HG02623 (cell line): ENCODE data around the gene DUOXA1.
"Not testable (repeated sequence)": the region's sequence is repeated elsewhere in the genome, so short reads cannot be mapped to it uniquely, and the experiment has no call there.

Experiments
- ATAC-seq: cut with Tn5 transposase; IDR thresholded peaks from one replicate; pipeline ENCODE4 v1.9.1; 2021; ENCODE audit warnings: moderate library complexity; ENCODE audit not compliant: unreplicated experiment

Gene DUOXA1

DNA sequence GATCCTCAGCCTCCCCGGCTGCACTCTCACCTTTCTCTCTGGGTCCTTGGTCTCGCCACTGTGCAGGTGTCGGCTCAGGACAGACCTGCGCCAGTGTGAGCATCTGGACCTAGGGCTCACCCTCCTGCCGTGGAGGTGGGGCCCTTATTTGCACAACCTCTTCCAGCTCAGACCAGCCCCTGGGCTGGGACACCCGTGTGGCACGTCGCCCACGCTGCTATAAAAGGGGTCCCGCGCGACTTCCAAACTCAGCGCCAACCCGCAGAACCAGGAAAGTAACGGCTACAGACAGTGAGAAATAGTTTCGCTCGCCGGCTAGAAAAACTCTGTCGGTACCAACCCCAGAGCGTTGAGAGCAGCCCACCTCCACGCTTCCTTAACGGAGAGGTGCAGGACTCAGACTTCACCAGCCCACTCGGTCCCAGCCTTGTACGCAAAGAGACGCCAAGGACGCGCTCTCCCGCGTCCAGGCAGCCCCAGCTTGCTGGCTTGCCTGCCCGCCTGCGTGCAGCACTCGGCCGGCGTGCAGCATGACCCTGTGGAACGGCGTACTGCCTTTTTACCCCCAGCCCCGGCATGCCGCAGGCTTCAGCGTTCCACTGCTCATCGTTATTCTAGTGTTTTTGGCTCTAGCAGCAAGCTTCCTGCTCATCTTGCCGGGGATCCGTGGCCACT is 15.5 kb downstream of the DUOXA1 start, which contains the start of the genes DUOX2 and DUOXA2:
Gene DUOX2, minus strand, starts transcription at position 97 of the 675 bp plus-strand sequence. CDS start 761 bp downstream, outside the sequence.
Gene DUOXA2, plus strand, starts transcription at position 251 of the 675 bp plus-strand sequence. Its CDS starts 280 bp downstream, at position 531.
- ATAC-seq = no peak

DNA sequence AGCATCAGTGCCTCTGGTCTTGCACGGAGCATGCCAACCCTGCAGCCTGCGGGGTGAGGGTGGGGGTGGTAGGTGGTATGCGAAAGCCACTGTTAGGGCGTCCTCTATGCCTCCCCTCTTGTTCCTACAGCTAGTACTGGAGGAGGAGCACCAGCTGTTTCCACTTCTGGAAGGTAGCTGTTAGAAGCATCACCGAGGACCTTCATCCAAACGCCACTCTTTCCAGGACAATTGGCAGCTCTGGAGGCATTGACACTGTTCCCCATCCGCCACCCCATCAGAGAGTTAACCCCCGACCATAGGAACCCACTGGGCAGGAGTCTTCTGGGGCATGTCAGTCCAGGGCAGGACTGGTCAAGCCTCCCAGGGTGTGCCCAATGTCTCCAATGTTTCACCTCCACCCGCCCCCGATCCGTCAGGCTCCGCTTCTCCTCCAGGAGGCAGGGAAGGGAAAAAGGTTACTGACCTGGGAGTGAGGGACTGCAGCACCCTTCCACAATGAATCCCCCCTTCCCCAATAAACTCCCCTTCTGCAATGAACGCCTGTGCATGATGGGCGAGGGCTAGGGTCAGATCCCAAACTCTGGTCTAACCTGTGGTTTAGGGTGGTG is 16.2 kb downstream of the DUOXA1 start:
- ATAC-seq = no peak

DNA sequence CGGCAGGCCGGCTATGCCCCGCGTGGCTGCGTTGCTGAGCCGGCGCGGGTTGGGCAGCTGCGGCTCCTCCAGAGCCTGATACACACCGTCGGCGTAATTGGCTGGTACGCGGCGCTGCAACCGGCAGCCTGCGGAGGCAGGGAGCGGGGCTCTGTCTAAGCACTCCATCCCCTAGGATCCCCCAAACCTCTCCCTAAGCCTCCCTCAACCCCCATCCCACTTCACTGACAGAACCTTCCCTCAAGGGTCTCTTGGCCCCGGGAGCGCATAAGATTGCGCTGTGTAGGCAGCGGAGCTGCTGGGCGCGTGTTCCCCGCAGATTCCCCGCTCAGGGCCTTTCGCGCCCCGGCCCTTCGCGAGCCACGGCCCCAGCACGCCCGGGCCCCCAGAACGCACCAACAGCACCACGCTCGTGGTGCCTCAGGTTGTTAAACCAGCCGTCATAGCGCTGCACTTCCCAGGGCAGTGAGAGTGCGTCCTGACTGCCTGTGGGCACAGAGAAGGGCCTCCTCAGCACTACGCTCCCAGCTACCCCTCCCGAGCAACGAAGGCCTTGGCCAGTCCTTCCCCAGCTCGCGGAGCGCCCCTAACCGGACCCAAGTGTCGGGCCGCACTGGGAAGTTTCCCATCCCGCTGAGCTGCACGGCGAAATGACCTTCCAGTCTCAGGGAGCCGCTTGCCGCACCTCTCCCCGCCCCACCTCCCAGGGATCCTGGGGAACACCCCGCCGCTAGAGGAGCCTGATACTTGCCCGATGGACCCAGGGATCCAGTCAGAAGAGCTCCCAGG is 16.9 kb downstream of the DUOXA1 start:
- no peak for ATAC-seq

- ATAC-seq = no peak
These were observed 17.5 kb downstream of the DUOXA1 start for GRCh38 chr15:45112143-45112590.

DNA sequence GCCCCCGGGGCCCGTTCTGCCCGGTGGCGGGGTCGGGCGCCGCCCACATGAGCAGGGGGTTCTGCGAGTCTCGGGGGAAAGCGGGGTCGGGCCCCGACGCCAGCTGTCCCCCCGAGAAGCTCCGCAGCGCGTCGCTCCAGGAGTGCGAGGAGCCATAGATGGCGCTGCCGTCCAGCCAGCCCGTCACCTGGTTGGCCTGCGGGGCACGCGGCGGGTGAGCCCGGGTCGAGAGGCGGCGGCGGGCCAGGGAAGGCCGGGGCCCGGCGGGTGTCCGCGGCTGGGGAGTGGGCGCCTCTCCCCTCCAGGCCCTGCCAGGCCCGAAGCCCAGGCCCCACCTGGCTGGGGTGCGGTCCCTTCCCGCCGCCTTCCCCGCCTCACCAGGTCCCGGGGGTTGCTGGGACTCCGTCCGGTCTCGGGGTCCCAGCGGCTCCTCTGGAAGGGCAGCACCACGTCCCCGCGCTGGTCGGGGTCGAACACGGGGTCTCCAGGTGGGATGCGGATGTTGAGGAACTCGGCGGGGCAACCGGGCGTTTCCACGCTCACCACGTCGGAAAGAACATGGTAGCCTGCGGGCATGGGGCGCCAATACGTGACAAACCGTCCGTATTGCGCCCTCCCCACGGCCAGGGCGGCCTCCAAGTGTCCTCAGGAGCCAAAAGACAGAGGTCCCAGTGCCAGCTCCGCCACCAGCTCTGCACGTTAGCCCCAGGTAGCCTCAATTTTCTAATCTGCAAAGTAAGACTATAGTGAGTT is 18.1 kb downstream of the DUOXA1 start:
- ATAC-seq = no peak

DNA sequence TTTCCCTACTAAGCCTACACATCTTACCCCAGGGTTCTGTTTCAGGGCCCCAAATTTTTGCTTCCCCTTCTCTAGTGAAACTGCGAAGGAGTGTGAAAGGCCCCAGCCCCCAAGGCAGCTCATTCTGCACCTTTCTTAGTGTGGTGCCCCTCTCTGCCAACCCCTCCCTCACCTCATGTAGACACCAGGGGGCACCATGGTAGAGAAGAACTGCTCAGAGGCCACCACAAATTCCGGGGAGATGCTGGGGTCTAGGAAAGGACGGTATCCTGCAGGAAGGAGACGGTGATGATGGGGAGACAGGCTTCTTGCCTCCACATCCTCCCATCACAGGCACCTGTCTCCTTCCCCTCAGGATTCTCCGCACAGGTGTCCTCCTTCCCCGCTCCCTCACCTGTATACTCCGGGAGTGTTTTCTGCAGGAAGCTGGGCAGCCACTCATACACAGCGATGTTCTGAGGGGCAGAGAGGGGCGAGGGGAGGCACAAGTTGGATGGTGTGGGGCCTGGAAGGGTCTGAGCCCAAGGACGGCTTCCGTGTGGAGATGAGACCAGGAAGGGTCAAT is 19.3 kb downstream of the DUOXA1 start:
- no peak for ATAC-seq

DNA sequence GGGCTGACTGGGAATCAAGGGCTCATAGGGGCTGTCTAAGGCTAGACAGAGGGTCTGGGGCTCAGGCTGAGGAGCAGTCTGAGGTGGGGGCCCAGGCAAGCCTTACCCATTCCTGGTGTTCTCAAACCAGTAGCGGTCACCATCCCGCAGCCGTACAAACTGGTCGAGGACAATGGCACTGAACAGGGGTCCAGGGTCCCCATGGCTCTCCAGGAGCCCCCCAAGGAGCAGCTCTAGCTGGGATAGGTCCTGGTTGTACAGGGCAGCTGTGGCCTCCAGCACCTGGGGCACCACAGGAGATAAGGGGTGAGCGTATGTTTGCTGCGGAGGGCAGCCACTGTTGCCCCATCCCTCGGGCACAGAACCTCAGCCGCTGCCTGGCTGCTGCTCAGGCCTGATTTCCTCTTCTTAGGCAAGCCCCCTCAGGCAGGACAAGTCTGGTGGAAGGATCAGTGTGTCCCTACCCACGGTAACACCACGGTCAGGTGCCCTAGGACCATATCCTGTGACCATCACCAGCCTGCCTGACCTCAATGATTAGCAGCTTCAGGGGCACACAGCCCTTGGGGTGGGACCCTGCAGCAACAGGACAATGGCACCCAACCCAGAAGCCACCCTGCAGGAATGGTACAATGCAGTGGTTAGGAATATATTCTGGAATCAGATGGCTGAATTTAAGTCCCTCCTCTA is 21.6 kb downstream of the DUOXA1 start:
- ATAC-seq = no peak

DNA sequence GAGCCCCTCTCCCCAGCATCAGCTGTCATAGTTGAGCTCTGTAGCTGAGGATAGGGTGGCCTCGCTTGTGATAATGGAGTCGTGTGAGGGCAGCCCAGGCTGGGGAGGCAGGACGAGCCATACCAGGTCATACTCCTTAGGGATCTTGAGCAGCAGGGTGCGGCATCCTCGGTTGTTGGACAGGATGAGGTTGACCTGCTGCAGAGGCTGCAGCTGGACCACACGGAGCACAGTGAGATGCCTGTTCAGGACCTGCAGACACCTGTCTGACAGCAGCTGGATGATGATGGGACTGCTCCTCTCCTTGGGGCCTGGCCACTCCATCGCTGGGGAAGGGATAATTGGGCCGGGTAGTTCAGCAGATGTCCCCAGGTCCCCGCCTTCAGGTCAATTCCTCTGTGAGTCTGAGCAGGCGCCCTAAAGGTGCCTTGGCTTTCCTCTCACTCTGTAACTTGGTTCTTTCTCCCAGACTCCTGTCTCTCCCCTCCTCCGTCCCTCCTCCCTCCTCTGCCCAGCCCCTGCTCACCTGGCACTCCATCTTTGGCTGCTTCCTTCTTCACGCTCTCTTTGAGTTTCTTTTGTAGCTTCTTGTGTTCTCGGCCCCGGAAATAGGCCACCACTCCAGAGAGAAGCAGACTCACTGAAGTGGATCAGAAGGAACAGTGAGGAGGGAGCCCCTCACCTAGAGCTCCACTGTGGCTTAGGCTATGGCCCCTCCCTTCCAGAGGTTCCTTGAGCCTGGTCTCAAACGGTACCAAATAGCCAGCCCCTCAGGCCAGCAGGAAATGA is 23.5 kb downstream of the DUOXA1 start:
- ATAC-seq = no peak

- ATAC-seq = no peak
These were observed 24.1 kb downstream of the DUOXA1 start for GRCh38 chr15:45105586-45105985.

- not testable (repeated sequence) for ATAC-seq
These were observed 25.5 kb downstream of the DUOXA1 start for GRCh38 chr15:45104170-45104569.

- ATAC-seq = no peak
These were observed 27.5 kb downstream of the DUOXA1 start for GRCh38 chr15:45102226-45102625.

DNA sequence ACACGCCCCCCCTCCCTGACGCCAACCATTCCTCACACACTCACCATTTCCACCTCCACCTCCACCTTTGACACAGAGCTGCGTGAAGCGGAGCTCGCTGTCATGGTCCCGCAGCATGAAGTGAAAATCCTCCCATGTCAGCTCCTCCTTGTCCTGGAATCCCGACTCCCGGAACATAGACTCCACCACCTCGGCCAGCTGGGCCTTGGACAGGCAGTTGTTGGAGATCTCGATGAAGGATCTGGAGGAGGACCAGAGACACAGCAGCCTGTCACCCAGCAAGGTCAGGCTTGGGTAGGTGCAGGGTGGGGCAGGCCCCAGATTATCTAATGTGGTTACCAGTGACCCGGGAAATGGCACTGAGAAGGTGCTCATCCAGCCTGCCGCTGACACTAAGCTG is 27.9 kb downstream of the DUOXA1 start:
- ATAC-seq = no peak

GRCh38 chr15:45100884-45101625 is 28.6 kb downstream of the DUOXA1 start:
- no peak for ATAC-seq

DNA sequence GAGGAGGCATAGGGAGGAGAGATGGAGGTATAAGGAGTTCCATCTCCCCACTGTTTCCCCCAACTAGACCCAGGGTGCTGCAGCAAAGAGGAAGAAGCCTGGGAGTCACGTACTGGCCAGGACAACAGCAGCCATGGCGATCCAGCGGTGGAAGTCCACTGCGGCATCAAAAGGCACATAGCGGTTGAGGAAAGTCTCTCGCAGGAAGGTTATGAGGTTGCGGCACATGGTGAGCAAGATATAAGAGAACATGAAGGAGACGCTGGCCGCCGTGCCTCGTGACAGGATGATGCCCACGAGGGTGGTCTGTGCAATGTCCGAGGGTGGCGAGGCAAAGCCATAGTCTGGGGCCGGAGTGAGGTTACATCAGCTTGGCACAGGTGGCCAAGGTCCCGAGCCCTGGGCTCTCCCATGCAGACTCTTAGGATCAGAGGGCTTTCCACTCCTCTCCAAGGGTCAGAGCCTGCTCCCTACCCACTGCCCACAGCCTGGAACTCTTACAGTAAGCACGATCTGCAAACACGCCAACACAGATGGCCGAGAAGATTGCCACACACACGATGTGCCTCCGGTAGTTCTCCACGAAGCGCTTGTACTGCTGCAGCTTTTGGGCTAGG is 30.0 kb downstream of the DUOXA1 start:
- no peak for ATAC-seq

DNA sequence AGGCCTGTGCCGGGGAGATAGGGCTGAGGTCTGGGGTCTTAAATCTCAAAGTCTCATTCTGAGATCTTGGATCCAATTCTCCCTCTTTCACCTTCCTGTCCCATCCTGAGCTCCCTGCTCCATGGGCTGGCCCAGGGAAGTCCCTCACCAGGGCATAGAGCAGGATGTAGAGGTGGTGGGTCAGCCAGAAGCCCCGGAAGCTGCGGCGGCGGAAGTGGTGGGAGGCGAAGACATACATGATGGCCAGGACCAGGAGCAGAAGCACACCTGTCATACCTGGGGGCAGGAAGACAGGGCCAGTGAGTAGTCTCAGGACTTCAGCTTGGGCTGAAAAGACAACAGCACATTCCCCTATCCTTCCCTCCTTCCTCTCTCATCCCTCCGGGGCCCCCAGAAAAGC is 32.2 kb downstream of the DUOXA1 start:
- ATAC-seq = no peak

DNA sequence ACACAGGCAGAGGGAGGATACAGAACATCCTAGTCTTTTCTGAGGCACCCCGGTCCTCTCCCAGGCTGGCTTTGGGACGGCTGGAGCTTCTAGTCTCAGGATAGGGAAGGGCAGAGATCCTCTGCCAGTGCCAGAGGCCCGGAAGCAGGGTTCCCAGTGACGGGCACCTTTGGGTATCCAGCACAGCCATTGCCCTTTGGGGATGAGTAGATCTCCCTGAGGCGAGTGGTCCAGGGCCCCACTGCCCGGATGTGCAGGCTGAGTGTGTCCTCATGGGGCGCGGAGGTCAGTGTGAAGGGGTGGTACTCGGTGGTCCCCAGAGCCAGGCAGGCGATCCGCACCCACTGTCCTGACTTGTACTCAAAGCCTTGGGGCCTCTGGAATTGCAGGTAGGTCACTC is 34.0 kb downstream of the DUOXA1 start:
- ATAC-seq = no peak

DNA sequence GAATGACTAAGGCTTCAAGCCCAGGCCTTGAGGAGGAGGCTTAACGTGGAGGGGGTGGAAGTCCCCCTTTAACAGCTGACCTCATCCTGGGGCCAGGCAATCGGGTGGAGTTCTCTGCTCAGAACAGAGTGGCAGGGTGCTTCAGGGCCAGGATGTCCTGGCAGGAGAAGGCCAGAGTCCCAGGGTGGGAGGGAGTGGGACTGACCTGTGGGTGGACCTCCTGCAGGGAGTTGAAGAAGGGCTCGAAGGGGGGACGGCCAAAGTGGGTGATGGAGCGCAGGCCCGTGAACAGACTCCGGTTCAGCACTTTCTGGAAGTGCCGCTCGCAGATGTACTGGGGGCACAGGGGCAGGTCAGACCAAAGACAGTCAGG is 35.3 kb downstream of the DUOXA1 start:
- no peak for ATAC-seq

GRCh38 chr15:45093622-45094357 is 35.9 kb downstream of the DUOXA1 start:
- no peak for ATAC-seq
